Parathyroid adenoma (tissue), 2 donors: ENCODE data around the gene TMEM138.

Experiments
- H2AFZ ChIP-seq: fragments of 300-600 bp; sonication (generic); one replicate; pipeline ENCODE4 v1.7.0; 2017; ENCODE audit warnings: antibody characterized with exemption, mild to moderate bottlenecking
- H3K27ac ChIP-seq: fragments of 300-600 bp; sonication (generic); one replicate; pipeline ENCODE4 v1.7.0; 2017
- H3K27me3 ChIP-seq: fragments of 300-600 bp; sonication (generic); one replicate; pipeline ENCODE4 v1.7.0; 2017; ENCODE audit warnings: low read length; ENCODE audit not compliant: control insufficient read depth, insufficient read depth
- H3K36me3 ChIP-seq: fragments of 300-600 bp; sonication (generic); one replicate; pipeline ENCODE4 v1.7.0; 2017; ENCODE audit warnings: low read length; ENCODE audit not compliant: control insufficient read depth, insufficient read depth
- H3K4me1 ChIP-seq: fragments of 300-600 bp; sonication (generic); one replicate; pipeline ENCODE4 v1.7.0; 2017; ENCODE audit warnings: control low read depth
- H3K4me2 ChIP-seq: fragments of 300-600 bp; sonication (generic); one replicate; pipeline ENCODE4 v1.7.0; 2017; ENCODE audit warnings: low read length
- H3K4me3 ChIP-seq: fragments of 300-600 bp; sonication (generic); one replicate; pipeline ENCODE4 v1.7.0; 2017; ENCODE audit warnings: low read depth, low read length
- H3K79me2 ChIP-seq: fragments of 300-600 bp; sonication (generic); one replicate; pipeline ENCODE4 v1.7.0; 2017; ENCODE audit warnings: control low read depth
- H3K9ac ChIP-seq: fragments of 300-600 bp; sonication (generic); one replicate; pipeline ENCODE4 v1.7.0; 2017; ENCODE audit warnings: mild to moderate bottlenecking
- H3K9me3 ChIP-seq: fragments of 300-600 bp; sonication (generic); one replicate; pipeline ENCODE4 v1.7.0; 2017; ENCODE audit warnings: low read length; ENCODE audit not compliant: control insufficient read depth
- CTCF ChIP-seq: fragments of 300-600 bp; sonication (generic); IDR thresholded peaks from one replicate; pipeline ENCODE4 v1.7.0; 2017; ENCODE audit warnings: antibody characterized with exemption, mild to moderate bottlenecking
- donor health status: primary hyperparathyroidism.

TMEM138 gene

GRCh38 chr11:61345954-61346843 lies 16.0 kb upstream of the TMEM138 start:
- no peak overlapping the region for H3K9ac ChIP-seq
- H3K9me3 ChIP-seq = no peaks in the 10 kb centered on the region
- H3K36me3 ChIP-seq = no peaks in the 10 kb centered on the region
- H3K4me1 ChIP-seq = no peaks in the 10 kb centered on the region
- no peaks in the 10 kb centered on the region for H3K79me2 ChIP-seq
- no peak overlapping the region for H3K4me3 ChIP-seq
- H2AFZ ChIP-seq = no peak overlapping the region
- H3K27me3 ChIP-seq = no peaks in the 10 kb centered on the region
- H3K27ac ChIP-seq = no peak overlapping the region
- no peak overlapping the region for H3K4me2 ChIP-seq
- TF ChIP-seq CTCF = no peak

GRCh38 chr11:61347916-61348461 lies 14.2 kb upstream of the TMEM138 start:
- no peaks in the 10 kb centered on the region for H3K79me2 ChIP-seq
- no peaks in the 10 kb centered on the region for H3K27me3 ChIP-seq
- no peak overlapping the region for H3K27ac ChIP-seq
- no peaks in the 10 kb centered on the region for H3K4me1 ChIP-seq
- no peak overlapping the region for H3K4me2 ChIP-seq
- H3K9ac ChIP-seq = no peak overlapping the region
- H2AFZ ChIP-seq = no peak overlapping the region
- H3K9me3 ChIP-seq = no peaks in the 10 kb centered on the region
- TF ChIP-seq CTCF = no peak
- H3K36me3 ChIP-seq = no peaks in the 10 kb centered on the region
- no peak overlapping the region for H3K4me3 ChIP-seq

- H3K36me3 ChIP-seq = no peaks in the 10 kb centered on the region
- no peak overlapping the region for H3K9ac ChIP-seq
These were observed 12.9 kb upstream of the TMEM138 start for GRCh38 chr11:61349189-61349751.

GRCh38 chr11:61349916-61350315 lies 12.3 kb upstream of the TMEM138 start:
- Histone ChIP-seq H3K79me2 (no peaks in the 10 kb centered on the region), H3K9me3 (no peaks in the 10 kb centered on the region), H2AFZ (no peak overlapping the region), H3K36me3 (no peaks in the 10 kb centered on the region), H3K27ac (no peak overlapping the region), H3K4me2 (no peak overlapping the region), H3K9ac (no peak overlapping the region), H3K27me3 (no peaks in the 10 kb centered on the region), H3K4me3 (no peak overlapping the region), H3K4me1 (peaks cover 2% of the 10 kb centered on the region)
- no peak for TF ChIP-seq CTCF

More at GRCh38 chr11:61349189-61349751, 12.9 kb upstream of the TMEM138 start:
- H3K27me3 ChIP-seq = no peaks in the 10 kb centered on the region
- H3K4me1 ChIP-seq = peaks cover 2% of the 10 kb centered on the region
- H3K4me2 ChIP-seq = no peak overlapping the region
- no peak overlapping the region for H3K27ac ChIP-seq
- H2AFZ ChIP-seq = no peak overlapping the region
- TF ChIP-seq CTCF = no peak
- H3K79me2 ChIP-seq = no peaks in the 10 kb centered on the region
- H3K4me3 ChIP-seq = no peak overlapping the region
- no peaks in the 10 kb centered on the region for H3K9me3 ChIP-seq
